NT2/D1 (cell line): ENCODE measurements around the gene SCAMP4.

ENCODE experiments used
- SUZ12 ChIP-seq: IDR thresholded peaks from 2 replicates; pipeline ENCODE4 v1.6.1; 2011; ENCODE audit not compliant: insufficient read length, insufficient read depth; ENCODE audit errors: extremely low read depth
- YY1 ChIP-seq: IDR thresholded peaks from 2 replicates; pipeline ENCODE4 v1.6.1; 2011; ENCODE audit not compliant: insufficient read length, insufficient read depth

GRCh38 chr19:1947651-1948209, 42.5 kb downstream of the SCAMP4 start:
- TF ChIP-seq SUZ12: no peak
- TF ChIP-seq YY1: no peak
